HG03280 (cell line): ENCODE measurements around the gene ZNF560.

Experiments
- ATAC-seq: cut with Tn5 transposase; IDR thresholded peaks from one replicate; pipeline ENCODE4 v1.9.1; 2021; ENCODE audit warnings: mild to moderate bottlenecking, moderate library complexity; ENCODE audit not compliant: unreplicated experiment

ZNF560 gene

GRCh38 chr19:9436358-9436757, 62.1 kb downstream of the ZNF560 start:
- ATAC-seq: no peak

- peak; percentile 94 for ATAC-seq
Observed at GRCh38 chr19:9435279-9436268, 62.8 kb downstream of the ZNF560 start, which contains the start of gene ZNF266. ZNF266 (minus strand) TSS chr19:9435573; CDS start chr19:9420089, 15,484 bp downstream.

- no peak for ATAC-seq
Observed at GRCh38 chr19:9431475-9431874, 66.9 kb downstream of the ZNF560 start.

GRCh38 chr19:9430444-9430843, 68.0 kb downstream of the ZNF560 start:
- no peak for ATAC-seq

GRCh38 chr19:9427941-9428340, 70.5 kb downstream of the ZNF560 start:
- ATAC-seq: no peak
